D341Med (cell line): Measurements from ENCODE around the gene IKBKG.
"Not testable (repeated sequence)": the region's sequence is repeated elsewhere in the genome, so short reads cannot be mapped to it uniquely, and the experiment has no call there.

Experiments used
- DNase-seq: peaks from one replicate; pipeline ENCODE4 v3.0.0; 2012; ENCODE audit warnings: low spot score

Gene IKBKG

GRCh38 chrX:154605566-154605965, 58.1 kb downstream of the IKBKG start:
- no peak for DNase-seq

DNA sequence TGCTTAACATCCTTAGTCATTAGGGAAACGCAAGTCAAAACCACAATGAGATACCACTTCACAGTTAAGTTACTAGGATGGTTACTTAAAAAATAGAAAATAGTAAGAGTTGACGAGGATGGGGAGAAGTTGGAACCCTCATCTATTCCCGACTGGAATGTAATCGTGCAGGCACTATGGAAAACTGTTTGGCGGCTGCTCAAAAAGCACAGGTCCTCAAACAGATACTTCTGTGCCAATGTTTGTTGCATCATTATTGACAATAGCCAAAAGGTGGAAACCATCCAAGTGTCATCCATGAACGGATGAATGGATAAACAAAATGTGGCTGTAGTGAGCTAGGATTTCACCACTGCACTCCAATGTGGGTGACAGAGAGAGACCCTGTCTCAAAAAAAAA, 60.0 kb downstream of the IKBKG start:
- DNase-seq: no peak

DNA sequence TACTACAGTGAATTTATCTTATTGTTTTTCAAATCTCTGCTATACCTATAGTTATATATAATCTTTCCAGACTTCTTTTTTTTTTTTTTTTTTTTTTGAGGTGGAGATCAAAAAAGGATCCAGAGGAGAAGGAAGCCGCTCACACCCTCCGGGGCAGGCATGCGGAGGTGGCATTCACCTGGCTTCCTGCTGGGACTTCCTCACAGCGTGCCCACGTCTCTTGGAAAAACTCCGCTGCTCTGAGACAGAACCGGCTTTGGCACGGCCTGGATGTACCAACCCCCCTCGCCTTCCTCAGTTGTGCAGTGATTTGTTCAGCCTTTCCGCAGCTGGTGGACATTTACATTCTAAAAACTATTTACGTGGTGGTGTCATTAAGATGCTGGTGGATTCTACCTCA, 60.6 kb downstream of the IKBKG start:
- DNase-seq: not testable (repeated sequence)

DNA sequence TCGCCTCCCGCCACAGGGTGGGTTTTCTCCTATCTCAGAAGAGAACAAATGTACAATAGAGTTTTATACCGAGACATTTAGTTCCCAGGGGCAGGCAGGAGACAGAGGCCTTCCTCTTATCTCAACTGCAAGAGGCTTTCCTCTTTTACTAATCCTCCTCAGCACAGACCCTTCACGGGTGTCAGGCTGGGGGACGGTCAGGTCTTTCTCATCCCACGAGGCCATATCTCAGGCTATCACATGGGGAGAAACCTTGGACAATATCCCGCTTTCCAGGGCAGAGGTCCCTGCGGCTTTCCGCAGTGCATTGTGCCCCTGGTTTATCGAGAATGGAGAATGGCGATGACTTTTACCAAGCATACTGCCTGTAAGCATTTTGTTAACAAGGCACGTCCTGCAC, 61.4 kb downstream of the IKBKG start:
- not testable (repeated sequence) for DNase-seq

DNA sequence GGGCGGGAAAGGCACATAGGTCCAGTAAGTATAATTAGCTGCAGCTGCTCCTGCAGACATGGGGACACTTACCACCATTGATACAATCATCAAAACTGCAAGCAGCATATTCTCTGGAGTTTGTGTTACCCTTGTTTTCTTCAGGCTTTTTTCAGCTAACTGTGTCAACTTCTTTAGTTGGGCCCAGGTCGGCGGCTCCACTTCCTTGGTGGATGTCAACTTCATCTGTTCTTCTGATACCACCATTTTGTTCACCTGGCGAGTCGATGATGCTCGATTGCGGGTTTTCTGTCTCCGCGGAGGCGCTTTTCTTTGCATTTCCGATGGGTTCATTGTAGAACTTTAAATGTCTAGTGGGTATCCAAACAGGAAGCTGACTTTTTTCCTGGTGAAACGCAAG, 63.7 kb downstream of the IKBKG start:
- DNase-seq: not testable (repeated sequence)

- DNase-seq: not testable (repeated sequence)
Observed at GRCh38 chrX:154613586-154613985, 66.2 kb downstream of the IKBKG start.
